ENCODE measurements around the gene TRAF1. TPM values are rescaled to one million over a fixed set of nuclear protein-coding genes. Genes with fewer than 3 reads are reported as not detected.

The TRAF1 gene
- total and polyA plus RNA-seq, 4 experiments from 2014 or later = 7.8 to 181 (median 94.3) TPM

- peaks cover 72 to 85% of the 10 kb centered on the region in 2 donors for H3K36me3 Mint-ChIP-seq
- H3K27me3 Mint-ChIP-seq = no peaks in the 10 kb centered on the region
- peak overlapping the region; percentile 72 to 96 (median 89) for H3K27ac Mint-ChIP-seq
- CTCF ChIA-PET (ENCODE audit: partially characterized antibody) = interaction anchor here (1.0 to 2.9 kb wide), 12 partner anchors 11 to 156 kb away, joined by 3 to 14 read pairs (median 8); partner anchors contain the start of gene TRAF1
- POLR2A ChIA-PET (ENCODE audit: partially characterized antibody) = interaction anchor here (1.0 to 74.5 kb wide), 4 partner anchors 2 to 157 kb away, joined by 3 to 5577 read pairs (median 2790); partner anchors contain the start of genes FBXW2, PHF19 and TRAF1
- peak overlapping the region; percentile 45 to 84 (median 72) for H3K4me3 Mint-ChIP-seq
- Histone ChIP-seq H3K27me3 (ENCODE audit: insufficient read depth, low read length) (no peaks in the 10 kb centered on the region), H3K4me1 (ENCODE audit: insufficient read depth, low read length) (peaks cover 92% of the 10 kb centered on the region), H3K9me3 (ENCODE audit: control insufficient read depth in 1 of 2, low read length in 2 of 2) (no peaks in the 10 kb centered on the region), H3K27ac (ENCODE audit: low read depth, low read length) (peak overlapping the region; percentile 50), H3K4me3 (ENCODE audit: low read length in 2 of 2) (no peak overlapping the region), H3K36me3 (ENCODE audit: insufficient read depth, low read length) (peaks cover 60% of the 10 kb centered on the region)
- H3K9me3 Mint-ChIP-seq = peaks cover 0 to 2% (median 0%) of the 10 kb centered on the region in 8 donors
- intact Hi-C loops (cut with micrococcal nuclease) = loop anchor here (1.0 kb wide), 1 partner anchor 10 kb away; the partner anchor contains the start of gene TRAF1
- DNase-seq = peak in 4 of 5 donors; percentile 60 to 74 (median 68)
- peaks cover 55 to 96% (median 78%) of the 10 kb centered on the region in 4 donors for H3K4me1 Mint-ChIP-seq
Observed at GRCh38 chr9:120915854-120916470, 10.6 kb downstream of the TRAF1 start.

GRCh38 chr9:120914953-120915352, 11.6 kb downstream of the TRAF1 start:
- Histone ChIP-seq H3K27ac (ENCODE audit: low read depth, low read length) (peak overlapping the region; percentile 50), H3K27me3 (ENCODE audit: insufficient read depth, low read length) (no peaks in the 10 kb centered on the region), H3K4me3 (ENCODE audit: low read length in 2 of 2) (no peak overlapping the region), H3K36me3 (ENCODE audit: insufficient read depth, low read length) (peaks cover 68% of the 10 kb centered on the region), H3K9me3 (ENCODE audit: control insufficient read depth in 1 of 2, low read length in 2 of 2) (no peaks in the 10 kb centered on the region), H3K4me1 (ENCODE audit: insufficient read depth, low read length) (peaks cover 92% of the 10 kb centered on the region)
- ChIA-PET CTCF (ENCODE audit: partially characterized antibody) (interaction anchor here (1.1 to 2.9 kb wide), 6 partner anchors 11 to 157 kb away, joined by 4 to 12 read pairs (median 10); no protein-coding TSS in a partner anchor), POLR2A (ENCODE audit: partially characterized antibody) (interaction anchor here (62.9 to 74.5 kb wide), 2 partner anchors 1 to 22 kb away, joined by 5577 read pairs; partner anchors contain the start of genes PHF19 and TRAF1)
- DNase-seq = no peak
- peaks cover 0 to 2% (median 0%) of the 10 kb centered on the region in 8 donors for H3K9me3 Mint-ChIP-seq
- peaks cover 53 to 96% (median 77%) of the 10 kb centered on the region in 4 donors for H3K4me1 Mint-ChIP-seq
- peaks cover 76 to 87% of the 10 kb centered on the region in 2 donors for H3K36me3 Mint-ChIP-seq
- intact Hi-C loops (cut with micrococcal nuclease) = no loop called here
- no peaks in the 10 kb centered on the region for H3K27me3 Mint-ChIP-seq
- peak overlapping the region in 5 of 7 donors; percentile 29 to 88 (median 77) for H3K27ac Mint-ChIP-seq
- H3K4me3 Mint-ChIP-seq = peak overlapping the region in 1 of 8 donors; percentile 3

DNA sequence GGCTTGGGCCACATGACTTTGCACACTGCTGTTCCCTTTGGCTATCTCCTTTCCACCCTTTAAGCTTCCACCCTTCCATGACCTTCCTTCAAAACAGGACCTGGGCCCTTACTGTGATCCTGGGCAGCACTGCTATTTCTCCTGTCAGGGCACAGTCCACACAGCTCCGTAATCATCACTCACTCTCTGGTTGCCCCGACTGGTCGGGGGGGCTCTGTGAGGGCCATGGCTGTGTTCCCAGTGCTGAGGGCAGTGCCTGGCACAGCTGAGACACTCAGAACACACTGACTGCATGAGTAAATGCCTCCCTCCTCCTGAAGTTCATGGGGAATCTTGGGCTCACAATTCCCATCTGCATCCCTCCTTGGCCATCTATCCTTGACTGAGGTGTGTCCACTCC, 12.2 kb downstream of the TRAF1 start:
- ChIA-PET CTCF (ENCODE audit: partially characterized antibody) (interaction anchor here (2.0 kb wide), 1 partner anchor 11 kb away, joined by 7 read pairs; no protein-coding TSS in a partner anchor), POLR2A (ENCODE audit: partially characterized antibody) (interaction anchor here (62.9 to 74.5 kb wide), 2 partner anchors 1 to 22 kb away, joined by 5577 read pairs; partner anchors contain the start of genes PHF19 and TRAF1)
- Histone ChIP-seq H3K4me1 (ENCODE audit: insufficient read depth, low read length) (peaks cover 92% of the 10 kb centered on the region), H3K9me3 (ENCODE audit: control insufficient read depth in 1 of 2, low read length in 2 of 2) (no peaks in the 10 kb centered on the region), H3K4me3 (ENCODE audit: low read length in 2 of 2) (no peak overlapping the region), H3K27me3 (ENCODE audit: insufficient read depth, low read length) (no peaks in the 10 kb centered on the region), H3K36me3 (ENCODE audit: insufficient read depth, low read length) (peaks cover 73% of the 10 kb centered on the region), H3K27ac (ENCODE audit: low read depth, low read length) (peak overlapping the region; percentile 50)
- intact Hi-C loops (cut with micrococcal nuclease) = no loop called here
- Mint-ChIP-seq H3K36me3 (peaks cover 74 to 87% of the 10 kb centered on the region in 2 donors), H3K4me1 (peaks cover 49 to 95% (median 76%) of the 10 kb centered on the region in 4 donors), H3K4me3 (peak overlapping the region in 1 of 8 donors; percentile 3), H3K27me3 (no peaks in the 10 kb centered on the region), H3K9me3 (peaks cover 0 to 2% (median 0%) of the 10 kb centered on the region in 8 donors), H3K27ac (peak overlapping the region in 6 of 7 donors; percentile 35 to 88 (median 57))
- DNase-seq = no peak

GRCh38 chr9:120913647-120914264, 12.8 kb downstream of the TRAF1 start:
- peaks cover 92% of the 10 kb centered on the region for H3K4me1 ChIP-seq (ENCODE audit: insufficient read depth, low read length)

GRCh38 chr9:120912958-120913646, 13.5 kb downstream of the TRAF1 start:
- Mint-ChIP-seq H3K27me3 (no peaks in the 10 kb centered on the region), H3K4me3 (peak overlapping the region in 3 of 8 donors; percentile 34 to 52 (median 34)), H3K4me1 (peaks cover 43 to 87% (median 71%) of the 10 kb centered on the region in 4 donors), H3K9me3 (peaks cover 0 to 2% (median 0%) of the 10 kb centered on the region in 8 donors), H3K36me3 (peaks cover 72 to 83% of the 10 kb centered on the region in 2 donors), H3K27ac (peak overlapping the region; percentile 67 to 96 (median 87))
- Histone ChIP-seq H3K36me3 (ENCODE audit: insufficient read depth, low read length) (peaks cover 76% of the 10 kb centered on the region), H3K27me3 (ENCODE audit: insufficient read depth, low read length) (no peaks in the 10 kb centered on the region), H3K27ac (ENCODE audit: low read depth, low read length) (peak overlapping the region; percentile 21), H3K9me3 (ENCODE audit: control insufficient read depth in 1 of 2, low read length in 2 of 2) (no peaks in the 10 kb centered on the region), H3K4me1 (ENCODE audit: insufficient read depth, low read length) (peaks cover 87% of the 10 kb centered on the region), H3K4me3 (ENCODE audit: low read length in 2 of 2) (no peak overlapping the region)
- DNase-seq = no peak
- POLR2A ChIA-PET (ENCODE audit: partially characterized antibody) = interaction anchor here (2.5 to 74.5 kb wide), 3 partner anchors 0 to 66 kb away, joined by 7 to 5577 read pairs (median 5577); partner anchors contain the start of genes PHF19 and TRAF1
- intact Hi-C loops (cut with micrococcal nuclease) = no loop called here
- CTCF ChIA-PET (ENCODE audit: partially characterized antibody) = interaction anchor here (1.1 to 3.6 kb wide), 5 partner anchors 9 to 24 kb away, joined by 3 to 16 read pairs (median 7); no protein-coding TSS in a partner anchor

More at GRCh38 chr9:120913647-120914264, 12.8 kb downstream of the TRAF1 start:
- no peaks in the 10 kb centered on the region for H3K27me3 ChIP-seq (ENCODE audit: insufficient read depth, low read length)
- H3K27ac ChIP-seq (ENCODE audit: low read depth, low read length) = peak overlapping the region; percentile 50
- H3K27me3 Mint-ChIP-seq = no peaks in the 10 kb centered on the region
- POLR2A ChIA-PET (ENCODE audit: partially characterized antibody) = interaction anchor here (2.5 to 74.5 kb wide), 3 partner anchors 0 to 67 kb away, joined by 7 to 5577 read pairs (median 5577); partner anchors contain the start of genes PHF19 and TRAF1
- H3K27ac Mint-ChIP-seq = peak overlapping the region in 6 of 7 donors; percentile 59 to 88 (median 72)
- peak overlapping the region in 3 of 8 donors; percentile 22 to 38 (median 29) for H3K4me3 Mint-ChIP-seq
- CTCF ChIA-PET (ENCODE audit: partially characterized antibody) = interaction anchor here (1.1 to 3.6 kb wide), 3 partner anchors 11 to 23 kb away, joined by 3 to 16 read pairs (median 7); no protein-coding TSS in a partner anchor
- H3K9me3 ChIP-seq (ENCODE audit: control insufficient read depth in 1 of 2, low read length in 2 of 2) = no peaks in the 10 kb centered on the region
- H3K36me3 ChIP-seq (ENCODE audit: insufficient read depth, low read length) = peaks cover 79% of the 10 kb centered on the region
- H3K4me1 Mint-ChIP-seq = peaks cover 47 to 93% (median 76%) of the 10 kb centered on the region in 4 donors
- peaks cover 77 to 87% of the 10 kb centered on the region in 2 donors for H3K36me3 Mint-ChIP-seq
- intact Hi-C loops (cut with micrococcal nuclease) = no loop called here
- no peak overlapping the region for H3K4me3 ChIP-seq (ENCODE audit: low read length in 2 of 2)
- DNase-seq = no peak
- H3K9me3 Mint-ChIP-seq = peaks cover 0 to 2% (median 0%) of the 10 kb centered on the region in 8 donors

GRCh38 chr9:120911295-120911837, 15.2 kb downstream of the TRAF1 start:
- peak overlapping the region; percentile 70 for H3K27ac ChIP-seq (ENCODE audit: low read depth, low read length)
- ChIA-PET POLR2A (ENCODE audit: partially characterized antibody) (interaction anchor here (0.7 to 74.5 kb wide), 4 partner anchors 2 to 69 kb away, joined by 3 to 5577 read pairs (median 2792); partner anchors contain the start of genes PHF19, PSMD5 and TRAF1), CTCF (ENCODE audit: partially characterized antibody) (interaction anchor here (0.9 to 4.2 kb wide), 7 partner anchors 8 to 42 kb away, joined by 3 to 16 read pairs (median 4); no protein-coding TSS in a partner anchor)
- Mint-ChIP-seq H3K27me3 (no peaks in the 10 kb centered on the region), H3K27ac (peak overlapping the region; percentile 30 to 88 (median 68)), H3K4me1 (peaks cover 44 to 86% (median 69%) of the 10 kb centered on the region in 4 donors), H3K36me3 (peaks cover 73 to 83% of the 10 kb centered on the region in 2 donors), H3K9me3 (peaks cover 0 to 2% (median 0%) of the 10 kb centered on the region in 8 donors), H3K4me3 (peak overlapping the region in 1 of 8 donors; percentile 59)
- no peak for DNase-seq
- H3K36me3 ChIP-seq (ENCODE audit: insufficient read depth, low read length) = peaks cover 68% of the 10 kb centered on the region
- no peaks in the 10 kb centered on the region for H3K27me3 ChIP-seq (ENCODE audit: insufficient read depth, low read length)
- H3K4me1 ChIP-seq (ENCODE audit: insufficient read depth, low read length) = peaks cover 85% of the 10 kb centered on the region
- intact Hi-C loops (cut with micrococcal nuclease) = loop anchor here (2.0 kb wide), 1 partner anchor 15 kb away; the partner anchor contains the start of gene TRAF1
- H3K9me3 ChIP-seq (ENCODE audit: control insufficient read depth in 1 of 2, low read length in 2 of 2) = no peaks in the 10 kb centered on the region
- no peak overlapping the region for H3K4me3 ChIP-seq (ENCODE audit: low read length in 2 of 2)
